SK-N-SH (cell line): ENCODE data around the gene RFPL2. TPM values are rescaled to one million over a fixed set of nuclear protein-coding genes. Genes with fewer than 3 reads are reported as not detected.

ENCODE experiments used
- CTCF ChIA-PET: fragments of 300-600, 350-600 bp; formaldehyde crosslinking; extraction: SDS; loops from one replicate; lab custom pipeline; 2021; lab: Yijun Ruan, JAX
- POLR2A ChIA-PET: fragments of 350-600 bp; sonication (Branson Sonifier 250); formaldehyde crosslinking; extraction: SDS; loops from one replicate; lab custom pipeline; 2020; ENCODE audit warnings: antibody characterized with exemption, inconsistent platforms; lab: Yijun Ruan, JAX
- DNase-seq: peaks from one replicate; pipeline ENCODE4 v3.0.0; 2012
- H2AFZ ChIP-seq: fragments of 200-600 bp; sonication (generic); 2 replicates; pipeline ENCODE4 v1.8.1; 2016; ENCODE audit warnings: antibody characterized with exemption, mild to moderate bottlenecking, low read depth
- H3F3A ChIP-seq: fragments of 200-600 bp; sonication (generic); replicated peaks from 2 replicates; pipeline ENCODE3; 2016; ENCODE audit warnings: antibody characterized with exemption, mild to moderate bottlenecking; ENCODE audit not compliant: insufficient read depth
- H3K27ac ChIP-seq, 2 experiments: fragments of 200-500 bp in 1 of 2; fragments of 200-600 bp in 1 of 2; sonication (Bioruptor generic) in 1 of 2; sonication (generic), shearing (Covaris generic) in 1 of 2; 2 replicates each; pipeline versions ENCODE4 v1.5.1 to v1.6.1; 2014 to 2016; ENCODE audit warnings: low read depth in 2 of 2, inconsistent platforms in 1 of 2, low read length in 1 of 2, mild to moderate bottlenecking in 1 of 2, mixed read lengths in 1 of 2
- H3K27me3 ChIP-seq: fragments of 200-600 bp; sonication (generic), shearing (Covaris generic); 2 replicates; pipeline ENCODE4 v1.6.1; 2016; ENCODE audit warnings: mixed run types; ENCODE audit not compliant: insufficient read depth
- H3K36me3 ChIP-seq, 2 experiments: fragments of 200-500 bp in 1 of 2; fragments of 200-600 bp in 1 of 2; sonication (Bioruptor generic) in 1 of 2; sonication (generic) in 1 of 2; replicated peaks in 1 of 2; 2 replicates each; pipeline versions ENCODE3 to v1.5.1; 2014 to 2016; ENCODE audit warnings: low read length in 1 of 2, mild to moderate bottlenecking in 1 of 2; ENCODE audit not compliant: insufficient read depth in 2 of 2, control insufficient read depth in 1 of 2
- H3K4me1 ChIP-seq, 2 experiments: fragments of 200-500 bp in 1 of 2; fragments of 200-600 bp in 1 of 2; sonication (Bioruptor generic) in 1 of 2; sonication (generic), shearing (Covaris generic) in 1 of 2; 2 replicates each; pipeline versions ENCODE4 v1.5.1 to v1.6.1; 2014 to 2016; ENCODE audit warnings: low read depth in 1 of 2, low read length in 1 of 2, mixed run types in 1 of 2; ENCODE audit not compliant: insufficient read depth in 2 of 2, control insufficient read depth in 1 of 2
- H3K4me2 ChIP-seq: fragments of 200-600 bp; sonication (generic), shearing (Covaris generic); 2 replicates; pipeline ENCODE4 v1.6.1; 2017; ENCODE audit warnings: mixed run types
- H3K4me3 ChIP-seq, 2 experiments: fragments of 200-500 bp in 1 of 2; fragments of 200-600 bp in 1 of 2; sonication (Bioruptor generic) in 1 of 2; sonication (generic), shearing (Covaris generic) in 1 of 2; 2 replicates each; pipeline versions ENCODE4 v1.5.1 to v1.8.1; 2014 to 2016; ENCODE audit warnings: low read depth in 2 of 2, inconsistent platforms in 1 of 2, low read length in 1 of 2, mild to moderate bottlenecking in 1 of 2, mixed read lengths in 1 of 2, moderate library complexity in 1 of 2
- H3K79me2 ChIP-seq: fragments of 200-600 bp; sonication (generic); 2 replicates; pipeline ENCODE4 v1.8.1; 2017; ENCODE audit warnings: mild to moderate bottlenecking; ENCODE audit not compliant: insufficient read depth
- H3K9ac ChIP-seq: fragments of 200-600 bp; sonication (generic); 2 replicates; pipeline ENCODE4 v1.6.1; 2017; ENCODE audit warnings: mixed run types
- H3K9me2 ChIP-seq: fragments of 200-600 bp; sonication (generic); 2 replicates; pipeline ENCODE4 v1.6.1; 2017; ENCODE audit warnings: mixed run types
- H3K9me3 ChIP-seq: fragments of 200-600 bp; sonication (generic); 2 replicates; pipeline ENCODE4 v1.6.1; 2017; ENCODE audit warnings: mixed run types, mild to moderate bottlenecking, moderate library complexity
- H4K20me1 ChIP-seq: fragments of 200-600 bp; sonication (generic); 2 replicates; pipeline ENCODE4 v1.6.1; 2017; ENCODE audit warnings: mild to moderate bottlenecking, mixed run types; ENCODE audit not compliant: insufficient read depth
- CHD2 ChIP-seq: fragments of 150-350 bp; IDR thresholded peaks from 2 replicates; pipeline ENCODE4 v1.6.1; 2018; ENCODE audit warnings: low read length; ENCODE audit not compliant: partially characterized antibody
- EP300 ChIP-seq, 2 experiments: IDR thresholded peaks; 2 replicates each; pipeline versions ENCODE4 v1.4.0 to v1.6.1; 2012; ENCODE audit warnings: borderline replicate concordance in 1 of 2, low read depth in 1 of 2, low read length in 1 of 2
- EZH2phosphoT487 ChIP-seq: fragments of 200-600 bp; sonication (generic); IDR thresholded peaks from 2 replicates; pipeline ENCODE4 v1.6.1; 2017; ENCODE audit warnings: low read depth, mixed run types, mild to moderate bottlenecking, antibody characterized with exemption, moderate library complexity, borderline replicate concordance
- GATA2 ChIP-seq: sonication (generic); formaldehyde crosslinking; IDR thresholded peaks from 2 replicates; pipeline ENCODE4 v1.5.0; 2020; ENCODE audit warnings: mild to moderate bottlenecking, missing genetic modification reagents
- IRF3 ChIP-seq: fragments of 150-350 bp; IDR thresholded peaks from 2 replicates; pipeline ENCODE4 v1.6.1; 2016; ENCODE audit warnings: mild to moderate bottlenecking, low read depth, low read length
- MEF2A ChIP-seq: IDR thresholded peaks from 2 replicates; pipeline ENCODE4 v1.4.0; 2012; ENCODE audit warnings: low read depth, borderline replicate concordance
- NFIC ChIP-seq: IDR thresholded peaks from 2 replicates; pipeline ENCODE4 v1.4.0; 2012; ENCODE audit warnings: borderline replicate concordance
- REST ChIP-seq: IDR thresholded peaks from 2 replicates; pipeline ENCODE4 v1.6.1; 2012; ENCODE audit warnings: mild to moderate bottlenecking, low read depth, low read length, moderate library complexity
- RFX5 ChIP-seq: IDR thresholded peaks from 2 replicates; pipeline ENCODE4 v1.6.1; 2012; ENCODE audit warnings: mild to moderate bottlenecking, improper control_type of control experiment, low read length
- RXRA ChIP-seq: IDR thresholded peaks from 2 replicates; pipeline ENCODE4 v1.4.0; 2012; ENCODE audit warnings: low read depth, mild to moderate bottlenecking, borderline replicate concordance
- SMC3 ChIP-seq: IDR thresholded peaks from 2 replicates; pipeline ENCODE4 v1.6.1; 2012; ENCODE audit warnings: low read depth, low read length, improper control_type of control experiment
- TCF12 ChIP-seq: IDR thresholded peaks from 2 replicates; pipeline ENCODE4 v1.4.0; 2012
- YY1 ChIP-seq: IDR thresholded peaks from 2 replicates; pipeline ENCODE4 v1.4.0; 2012; ENCODE audit warnings: low read depth, mild to moderate bottlenecking
- WGBS: methylation state at CpG from one replicate; pipeline ENCODE4 v1.1.6; 2017; ENCODE audit warnings: low lambda C conversion rate; 5-methylcytosine and 5-hydroxymethylcytosine counted together
- polyA plus RNA-seq, 3 experiments: library from polyadenylated mRNA; depleted of rRNA; stranded (reverse); fragments of >200 nt; gene quantifications; 2 replicates each; pipeline ENCODE4 v1.2.3, GENCODE V29; 2012

RFPL2 gene
- polyA plus RNA-seq, 1 of the 3 experiments (the other 2 are of a cell fraction): 0.05 TPM

GRCh38 chr22:32246166-32246565, 41.3 kb upstream of the RFPL2 start:
- no peak overlapping the region for H3K27ac ChIP-seq
- DNase-seq: no peak
- no peak for TF ChIP-seq RXRA
- TF ChIP-seq GATA2 (CRISPR knock-in tag): no peak
- no peak for TF ChIP-seq EP300 (IDR thresholded peaks at IDR 0.05; ENCODE audit: borderline replicate concordance in 1 of 2, low read depth in 1 of 2, low read length in 1 of 2)
- TF ChIP-seq, all 33 proteins: peak for 0
- no peaks in the 10 kb centered on the region for H3K9me2 ChIP-seq
- no peaks in the 10 kb centered on the region for H3K79me2 ChIP-seq
- CTCF ChIA-PET: interaction anchor here (0.6 to 1.6 kb wide), 3 partner anchors 20 to 126 kb away, joined by 3 to 10 read pairs (median 3); no protein-coding TSS in a partner anchor
- no peaks in the 10 kb centered on the region for H3K27me3 ChIP-seq
- no peaks in the 10 kb centered on the region for H4K20me1 ChIP-seq
- no peak overlapping the region for H3K9ac ChIP-seq
- 58% methylated on average over 5 of the region's 5 CpGs for WGBS
- no peaks in the 10 kb centered on the region for H3K36me3 ChIP-seq
- POLR2A ChIA-PET: no interaction called here
- no peaks in the 10 kb centered on the region for H3F3A ChIP-seq
- no peak overlapping the region for H3K4me3 ChIP-seq
- no peak overlapping the region for H3K4me2 ChIP-seq
- no peak overlapping the region for H2AFZ ChIP-seq
- no peaks in the 10 kb centered on the region for H3K9me3 ChIP-seq
- H3K4me1 ChIP-seq: no peaks in the 10 kb centered on the region

DNA sequence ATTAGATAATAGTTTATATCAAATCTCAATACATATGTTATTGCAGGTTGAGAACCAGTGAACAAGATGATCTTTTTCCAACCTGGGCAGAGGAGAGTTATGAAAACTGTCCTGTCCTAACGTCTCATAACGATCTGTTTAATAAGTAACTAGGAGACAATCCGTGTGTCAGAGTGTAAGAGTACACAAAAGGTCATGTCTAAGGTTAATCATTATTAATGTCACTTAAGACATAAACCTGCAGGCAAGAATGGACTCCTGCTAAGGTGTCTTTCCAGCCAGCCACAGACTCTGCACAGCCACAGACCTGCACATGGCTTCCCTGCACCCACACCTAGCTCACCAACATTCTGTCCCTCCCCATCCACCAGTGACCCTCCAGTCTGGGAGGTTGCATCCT, 40.2 kb upstream of the RFPL2 start:
- DNase-seq: no peak
- Histone ChIP-seq H3K36me3 (no peaks in the 10 kb centered on the region), H3K9me3 (no peaks in the 10 kb centered on the region), H4K20me1 (no peaks in the 10 kb centered on the region), H3K27ac (no peak overlapping the region), H3K4me3 (no peak overlapping the region), H3K9ac (no peak overlapping the region), H3K4me1 (no peaks in the 10 kb centered on the region), H3K9me2 (no peaks in the 10 kb centered on the region), H3K79me2 (no peaks in the 10 kb centered on the region), H2AFZ (no peak overlapping the region), H3K27me3 (no peaks in the 10 kb centered on the region), H3F3A (no peaks in the 10 kb centered on the region), H3K4me2 (no peak overlapping the region)
- ChIA-PET CTCF (no interaction called here), POLR2A (no interaction called here)
- WGBS: 63% methylated on average over 3 of the region's 3 CpGs
- no peak for TF ChIP-seq EP300 (IDR thresholded peaks at IDR 0.05; ENCODE audit: borderline replicate concordance in 1 of 2, low read depth in 1 of 2, low read length in 1 of 2)
- no peak for TF ChIP-seq RXRA
- TF ChIP-seq REST: no peak
- TF ChIP-seq MEF2A: no peak
- no peak for TF ChIP-seq GATA2 (CRISPR knock-in tag)
- no peak for TF ChIP-seq NFIC
- TF ChIP-seq TCF12: no peak
- TF ChIP-seq CHD2: no peak
- TF ChIP-seq EZH2phosphoT487: no peak
- no peak for TF ChIP-seq SMC3
- no peak for TF ChIP-seq YY1
- no peak for TF ChIP-seq RFX5
- no peak for TF ChIP-seq IRF3
